WTC11 (cell line): ENCODE measurements around the gene EXOSC2. TPM values are rescaled to one million over a fixed set of nuclear protein-coding genes. Genes with fewer than 3 reads are reported as not detected.

ENCODE experiments used
- ATAC-seq: fragments of 200-7000 bp; cut with Tn5 transposase; 2 replicates; pipeline ENCODE4 v1.10.0; 2021; ENCODE audit warnings: mild to moderate bottlenecking, moderate library complexity
- CTCF ChIA-PET: fragments of 300-600 bp; sonication (Branson Sonifier 250); formaldehyde crosslinking; loops from one replicate; lab custom pipeline; 2021; ENCODE audit warnings: antibody characterized with exemption; lab: Charles Lee
- POLR2A ChIA-PET: fragments of 350-600 bp; sonication (Branson Sonifier 250); formaldehyde crosslinking; loops from one replicate; lab custom pipeline; 2021; ENCODE audit warnings: antibody characterized with exemption; lab: Charles Lee
- DNase-seq: peaks from one replicate; pipeline ENCODE4 v3.0.0; 2021; ENCODE audit warnings: low spot score
- H3K27ac Mint-ChIP-seq: 2 replicates; pipeline ENCODE4 v1.8.0; 2021; ENCODE audit warnings: mixed read lengths
- H3K27me3 Mint-ChIP-seq: 2 replicates; pipeline ENCODE4 v1.8.0; 2021; ENCODE audit warnings: low read depth, mild to moderate bottlenecking, moderate library complexity, mixed read lengths
- H3K36me3 Mint-ChIP-seq: 2 replicates; pipeline ENCODE4 v1.8.0; 2021; ENCODE audit warnings: mixed read lengths
- H3K4me1 Mint-ChIP-seq: 2 replicates; pipeline ENCODE4 v1.8.0; 2022; ENCODE audit warnings: mixed read lengths
- H3K4me3 Mint-ChIP-seq: 2 replicates; pipeline ENCODE4 v1.8.0; 2021; ENCODE audit warnings: mild to moderate bottlenecking, moderate library complexity, mixed read lengths
- H3K9me3 Mint-ChIP-seq: 2 replicates; pipeline ENCODE4 v1.8.0; 2021; ENCODE audit warnings: mixed read lengths
- ATF3 ChIP-seq: sonication (generic); formaldehyde crosslinking; conservative IDR thresholded peaks from 2 replicates; pipeline ENCODE4 v1.8.1; 2022; ENCODE audit warnings: mild to moderate bottlenecking, missing genetic modification reagents
- CBFB ChIP-seq: sonication (generic); formaldehyde crosslinking; IDR thresholded peaks from 2 replicates; pipeline ENCODE4 v1.8.1; 2022; ENCODE audit warnings: mild to moderate bottlenecking, low read depth, missing genetic modification reagents
- CREB1 ChIP-seq: sonication (generic); formaldehyde crosslinking; IDR thresholded peaks from 2 replicates; pipeline ENCODE4 v1.8.0; 2023; ENCODE audit warnings: mild to moderate bottlenecking, missing genetic modification reagents
- E2F1 ChIP-seq: sonication (generic); formaldehyde crosslinking; IDR thresholded peaks from 2 replicates; pipeline ENCODE4 v1.8.0; 2022; ENCODE audit warnings: mild to moderate bottlenecking, missing genetic modification reagents
- ELF4 ChIP-seq: sonication (generic); formaldehyde crosslinking; IDR thresholded peaks from 2 replicates; pipeline ENCODE4 v1.8.1; 2022; ENCODE audit warnings: low read depth, mild to moderate bottlenecking, moderate library complexity, missing genetic modification reagents
- ERG ChIP-seq: fragments of 250-450 bp; sonication (Bioruptor Pico); IDR thresholded peaks from 2 replicates; pipeline ENCODE4 v1.8.0; 2021; ENCODE audit warnings: mild to moderate bottlenecking
- FOXK1 ChIP-seq: sonication (generic); formaldehyde crosslinking; IDR thresholded peaks from 2 replicates; pipeline ENCODE4 v1.8.0; 2022; ENCODE audit warnings: mild to moderate bottlenecking, moderate library complexity, missing genetic modification reagents
- FOXP4 ChIP-seq: sonication (generic); formaldehyde crosslinking; IDR thresholded peaks from 2 replicates; pipeline ENCODE4 v1.8.0; 2022; ENCODE audit warnings: mild to moderate bottlenecking, missing genetic modification reagents
- MXD4 ChIP-seq: fragments of 250-450 bp; sonication (Bioruptor Pico); IDR thresholded peaks from 2 replicates; pipeline ENCODE4 v1.8.0; 2021; ENCODE audit warnings: mild to moderate bottlenecking, moderate library complexity, borderline replicate concordance
- PRRX2 ChIP-seq: fragments of 250-450 bp; sonication (Bioruptor Pico); IDR thresholded peaks from 2 replicates; pipeline ENCODE4 v1.8.0; 2021; ENCODE audit warnings: mild to moderate bottlenecking
- SOX15 ChIP-seq: fragments of 250-450 bp; sonication (Bioruptor Pico); IDR thresholded peaks from 2 replicates; pipeline ENCODE4 v1.9.0; 2021; ENCODE audit warnings: mild to moderate bottlenecking
- TEAD4 ChIP-seq: sonication (generic); formaldehyde crosslinking; IDR thresholded peaks from 2 replicates; pipeline ENCODE4 v1.8.0; 2022; ENCODE audit warnings: mild to moderate bottlenecking, missing genetic modification reagents
- ZBTB21 ChIP-seq: sonication (generic); formaldehyde crosslinking; IDR thresholded peaks from 2 replicates; pipeline ENCODE4 v1.8.1; 2023; ENCODE audit warnings: mild to moderate bottlenecking, missing genetic modification reagents, borderline replicate concordance
- ZMAT4 ChIP-seq: fragments of 250-450 bp; sonication (Bioruptor Pico); IDR thresholded peaks from 2 replicates; pipeline ENCODE4 v1.9.0; 2021; ENCODE audit warnings: mild to moderate bottlenecking
- ZNF138 ChIP-seq: sonication (generic); formaldehyde crosslinking; conservative IDR thresholded peaks from 2 replicates; pipeline ENCODE4 v1.8.1; 2022; ENCODE audit warnings: mild to moderate bottlenecking, moderate library complexity, missing genetic modification reagents
- ZNF219 ChIP-seq: sonication (generic); formaldehyde crosslinking; IDR thresholded peaks from 2 replicates; pipeline ENCODE4 v1.8.0; 2023; ENCODE audit warnings: missing genetic modification reagents, mild to moderate bottlenecking, borderline replicate concordance
- ZNF232 ChIP-seq: sonication (generic); formaldehyde crosslinking; IDR thresholded peaks from 2 replicates; pipeline ENCODE4 v1.8.0; 2022; ENCODE audit warnings: mild to moderate bottlenecking, missing genetic modification reagents
- ZNF281 ChIP-seq: sonication (generic); formaldehyde crosslinking; IDR thresholded peaks from 2 replicates; pipeline ENCODE4 v1.8.0; 2023; ENCODE audit warnings: mild to moderate bottlenecking, missing genetic modification reagents
- ZNF425 ChIP-seq: fragments of 250-450 bp; sonication (Bioruptor Pico); conservative IDR thresholded peaks from 2 replicates; pipeline ENCODE4 v1.9.0; 2021; ENCODE audit warnings: mild to moderate bottlenecking
- total RNA-seq: library from RNA; stranded (reverse); gene quantifications from 3 replicates; pipeline ENCODE4 v1.2.3, GENCODE V29; 2021

Gene EXOSC2
- total RNA-seq, 1 experiment from 2014 or later, result 76.1 TPM

GRCh38 chr9:130698514-130698913 lies 4.9 kb downstream of the EXOSC2 start:
- POLR2A ChIA-PET, result no interaction called here
- peaks cover 78% of the 10 kb centered on the region for H3K36me3 Mint-ChIP-seq

GRCh38 chr9:130699047-130699446 lies 5.5 kb downstream of the EXOSC2 start:
- Mint-ChIP-seq H3K27ac (0 out of 2 replicates have a peak overlapping the region, but pooled peaks have one; percentile 39), H3K36me3 (peaks cover 83% of the 10 kb centered on the region), H3K9me3 (no peaks in the 10 kb centered on the region), H3K4me1 (peaks cover 28% of the 10 kb centered on the region)
- DNase-seq (no peak), ATAC-seq (no peak)
- TF ChIP-seq MXD4 (CRISPR knock-in tag) (no peak), CREB1 (CRISPR knock-in tag) (no peak), E2F1 (CRISPR knock-in tag) (no peak), ATF3 (no peak)
- TF ChIP-seq, all 79 proteins: peak for 0
- ChIA-PET CTCF (interaction anchor here (1.0 to 3.0 kb wide), 3 partner anchors 9 to 299 kb away, joined by 3 to 21 read pairs (median 4); no protein-coding TSS in a partner anchor), POLR2A (no interaction called here)
- Mint-ChIP-seq H3K27me3 (no peaks in the 10 kb centered on the region), H3K4me3 (no peak overlapping the region)

More at GRCh38 chr9:130698514-130698913, 4.9 kb downstream of the EXOSC2 start:
- no peaks in the 10 kb centered on the region for H3K27me3 Mint-ChIP-seq
- TF ChIP-seq ZNF219 (CRISPR knock-in tag) (no peak), ZNF138 (CRISPR knock-in tag) (no peak), PRRX2 (CRISPR knock-in tag) (no peak), TEAD4 (CRISPR knock-in tag) (no peak), ZNF232 (CRISPR knock-in tag) (no peak)
- TF ChIP-seq, all 79 proteins: peak for 0
- no peak for DNase-seq
- CTCF ChIA-PET, result interaction anchor here (1.0 to 1.2 kb wide), 2 partner anchors 9 to 168 kb away, joined by 3 to 4 read pairs; no protein-coding TSS in a partner anchor
- no peak overlapping the region for H3K4me3 Mint-ChIP-seq
- no peak for ATAC-seq
- H3K27ac Mint-ChIP-seq, result peak overlapping the region; percentile 66; the same call in 1 of the 2 replicates
- no peaks in the 10 kb centered on the region for H3K9me3 Mint-ChIP-seq
- H3K4me1 Mint-ChIP-seq, result peaks cover 28% of the 10 kb centered on the region

- ChIA-PET POLR2A (no interaction called here), CTCF (interaction anchor here (0.6 to 3.0 kb wide), 45 partner anchors 9 to 592 kb away, joined by 3 to 26 read pairs (median 4); partner anchors contain the start of genes EXOSC2 and PRDM12)
- peak; percentile 89 for DNase-seq
- H3K27ac Mint-ChIP-seq, result peak overlapping the region; percentile 76
- peak; percentile 97 for ATAC-seq
- no peak overlapping the region for H3K4me3 Mint-ChIP-seq
- no peaks in the 10 kb centered on the region for H3K9me3 Mint-ChIP-seq
- H3K4me1 Mint-ChIP-seq, result peaks cover 14% of the 10 kb centered on the region
- peaks cover 85% of the 10 kb centered on the region for H3K36me3 Mint-ChIP-seq
- no peaks in the 10 kb centered on the region for H3K27me3 Mint-ChIP-seq
- TF ChIP-seq FOXP4 (CRISPR knock-in tag) (no peak), ZNF281 (CRISPR knock-in tag) (no peak), CBFB (CRISPR knock-in tag) (no peak), SOX15 (no peak), ERG (CRISPR knock-in tag) (no peak), ZNF425 (CRISPR knock-in tag) (no peak), ZMAT4 (no peak), FOXK1 (CRISPR knock-in tag) (no peak), ATF3 (no peak), ELF4 (CRISPR knock-in tag) (no peak), ZBTB21 (CRISPR knock-in tag) (0 out of 2 replicates have a peak, but pooled peaks have one; percentile 41)
Observed at GRCh38 chr9:130701059-130702022, 7.8 kb downstream of the EXOSC2 start.
